ENCODE data around the gene RPN2. TPM values are rescaled to one million over a fixed set of nuclear protein-coding genes. Genes with fewer than 3 reads are reported as not detected.

Gene RPN2
- polyA plus RNA-seq, 1 of the 3 experiments (the other 2 are of a cell fraction) = 420 TPM

GRCh38 chr20:37261714-37262113, 82.6 kb downstream of the RPN2 start, which contains the start of gene GHRH:
Gene GHRH (minus strand): TSS chr20:37261814. CDS start chr20:37256889, 4,925 bp downstream.
- peaks cover 14% of the 10 kb centered on the region; the same call in 1 of the 2 replicates for H3K27me3 ChIP-seq (ENCODE audit: insufficient read depth)
- no peak for DNase-seq
- no peaks in the 10 kb centered on the region for H3F3A ChIP-seq (replicated peaks; ENCODE audit: insufficient read depth)
- peaks cover 0 to 18% of the 10 kb centered on the region in 2 experiments; a peak in 1 of 4 replicates for H3K4me1 ChIP-seq (ENCODE audit: control insufficient read depth in 1 of 2, insufficient read depth in 2 of 2, low read depth in 1 of 2, low read length in 1 of 2)
- H3K9ac ChIP-seq = no peak within 1 kb of the TSS
- H3K79me2 ChIP-seq (ENCODE audit: insufficient read depth) = no peaks in the 10 kb centered on the region
- H3K9me2 ChIP-seq = no peaks in the 10 kb centered on the region
- POLR2A ChIA-PET = no interaction called here
- CTCF ChIA-PET = interaction anchor here (0.6 kb wide), 1 partner anchor 53 kb away, joined by 3 read pairs; no protein-coding TSS in a partner anchor
- no peaks in the 10 kb centered on the region for H3K36me3 ChIP-seq (replicated peaks in 1 of 2; ENCODE audit: control insufficient read depth in 1 of 2, insufficient read depth in 2 of 2, low read length in 1 of 2)
- H2AFZ ChIP-seq (ENCODE audit: low read depth) = no peak within 1 kb of the TSS
- no peak within 1 kb of the TSS for H3K4me3 ChIP-seq (ENCODE audit: low read depth in 2 of 2, low read length in 1 of 2)
- H4K20me1 ChIP-seq (ENCODE audit: insufficient read depth) = no peaks in the 10 kb centered on the region
- no peak within 1 kb of the TSS for H3K27ac ChIP-seq (ENCODE audit: low read depth in 2 of 2, low read length in 1 of 2)
- no peak within 1 kb of the TSS for H3K4me2 ChIP-seq
- no peaks in the 10 kb centered on the region for H3K9me3 ChIP-seq
- TF ChIP-seq GABPA (IDR thresholded peaks at IDR 0.05; ENCODE audit: low read depth) = no peak
- no peak for TF ChIP-seq SMC3 (IDR thresholded peaks at IDR 0.05; ENCODE audit: low read depth, low read length)
- no peak for TF ChIP-seq IRF3 (IDR thresholded peaks at IDR 0.05; ENCODE audit: low read depth, low read length)
- TF ChIP-seq USF2 (IDR thresholded peaks at IDR 0.05; ENCODE audit: borderline replicate concordance, low read depth, low read length) = no peak
- TF ChIP-seq ZBTB33 (IDR thresholded peaks at IDR 0.05; ENCODE audit: borderline replicate concordance, low read depth) = no peak
- no peak for TF ChIP-seq RFX5 (IDR thresholded peaks at IDR 0.05; ENCODE audit: low read length)
- TF ChIP-seq NFIC (IDR thresholded peaks at IDR 0.05; ENCODE audit: borderline replicate concordance) = no peak
- TF ChIP-seq, protein P1, sequence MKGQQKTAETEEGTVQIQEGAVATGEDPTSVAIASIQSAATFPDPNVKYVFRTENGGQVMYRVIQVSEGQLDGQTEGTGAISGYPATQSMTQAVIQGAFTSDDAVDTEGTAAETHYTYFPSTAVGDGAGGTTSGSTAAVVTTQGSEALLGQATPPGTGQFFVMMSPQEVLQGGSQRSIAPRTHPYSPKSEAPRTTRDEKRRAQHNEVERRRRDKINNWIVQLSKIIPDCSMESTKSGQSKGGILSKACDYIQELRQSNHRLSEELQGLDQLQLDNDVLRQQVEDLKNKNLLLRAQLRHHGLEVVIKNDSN (IDR thresholded peaks at IDR 0.05; ENCODE audit: borderline replicate concordance, low read depth) = no peak
- TF ChIP-seq, protein P2, sequence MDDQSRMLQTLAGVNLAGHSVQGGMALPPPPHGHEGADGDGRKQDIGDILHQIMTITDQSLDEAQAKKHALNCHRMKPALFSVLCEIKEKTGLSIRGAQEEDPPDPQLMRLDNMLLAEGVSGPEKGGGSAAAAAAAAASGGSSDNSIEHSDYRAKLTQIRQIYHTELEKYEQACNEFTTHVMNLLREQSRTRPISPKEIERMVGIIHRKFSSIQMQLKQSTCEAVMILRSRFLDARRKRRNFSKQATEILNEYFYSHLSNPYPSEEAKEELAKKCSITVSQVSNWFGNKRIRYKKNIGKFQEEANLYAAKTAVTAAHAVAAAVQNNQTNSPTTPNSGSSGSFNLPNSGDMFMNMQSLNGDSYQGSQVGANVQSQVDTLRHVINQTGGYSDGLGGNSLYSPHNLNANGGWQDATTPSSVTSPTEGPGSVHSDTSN (IDR thresholded peaks at IDR 0.05) = no peak
- no peak for TF ChIP-seq FOXM1 (IDR thresholded peaks at IDR 0.05; ENCODE audit: low read depth)
- TF ChIP-seq EP300 (IDR thresholded peaks at IDR 0.05; ENCODE audit: borderline replicate concordance in 1 of 2, low read depth in 1 of 2, low read length in 1 of 2) = no peak
- TF ChIP-seq RCOR1 (IDR thresholded peaks at IDR 0.05; ENCODE audit: low read length) = no peak
- TF ChIP-seq EZH2phosphoT487 (IDR thresholded peaks at IDR 0.05; ENCODE audit: borderline replicate concordance, low read depth) = no peak
- no peak for TF ChIP-seq MAX (IDR thresholded peaks at IDR 0.05; ENCODE audit: low read depth)
- TF ChIP-seq GATA2 (CRISPR knock-in tag; IDR thresholded peaks at IDR 0.05) = no peak
- TF ChIP-seq YY1 (IDR thresholded peaks at IDR 0.05; ENCODE audit: low read depth) = no peak
- TF ChIP-seq RAD21 (IDR thresholded peaks at IDR 0.05; ENCODE audit: low read length) = no peak
- 69% methylated on average over 9 of the region's 9 CpGs for WGBS (ENCODE audit: low lambda C conversion rate)
